Activated CD8-positive, alpha-beta memory T cell treated with anti-CD3 and anti-CD28 coated beads, Interleukin-2, amount 50 U/mL, for 24 hours (primary cell): ENCODE results near the gene CHST9.
"Not testable (repeated sequence)": the region's sequence is repeated elsewhere in the genome, so short reads cannot be mapped to it uniquely, and the experiment has no call there.

Experiments
- DNase-seq: peaks from one replicate; pipeline ENCODE4 v3.0.0-alpha.2; 2020; ENCODE audit errors: extremely low read depth

Gene CHST9

DNA sequence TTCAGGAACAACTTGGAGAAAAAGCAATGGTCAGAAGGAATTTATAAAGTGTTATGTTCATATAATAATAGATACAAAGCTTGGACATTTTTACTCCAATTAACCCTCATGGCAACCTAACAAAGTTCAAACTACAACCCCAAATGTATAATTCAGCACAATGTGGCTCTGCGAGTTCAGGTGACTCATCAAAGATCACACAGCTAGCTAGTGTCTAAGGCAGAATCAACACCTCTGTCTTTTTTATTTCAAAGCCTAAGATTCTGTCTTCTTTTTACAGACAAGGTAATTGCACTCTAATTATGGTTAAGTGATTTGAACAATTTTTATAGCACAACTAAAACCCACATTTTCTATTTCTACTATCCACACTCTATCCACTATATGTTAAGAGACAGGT, 90.5 kb downstream of the CHST9 start:
- DNase-seq, result no peak

DNA sequence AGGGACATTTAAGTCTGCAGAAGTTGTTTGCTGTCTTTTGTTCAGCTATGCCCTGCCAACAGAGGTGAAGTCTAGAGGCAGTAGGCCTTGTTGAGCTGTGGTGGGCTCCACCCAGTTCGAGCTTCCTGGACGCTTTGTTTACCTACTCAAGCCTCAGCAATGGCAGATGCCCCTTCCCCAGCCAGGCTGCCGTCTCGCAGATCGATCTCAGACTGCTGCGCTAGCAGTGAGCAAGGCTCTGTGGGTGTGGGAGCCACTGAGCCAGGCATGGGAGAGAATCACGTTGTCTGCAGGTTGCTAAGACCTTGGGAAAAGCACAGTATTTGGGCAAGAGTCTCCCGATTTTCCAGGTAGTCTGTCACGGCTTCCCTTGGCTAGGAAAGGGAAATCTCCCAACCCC, 91.8 kb downstream of the CHST9 start:
- DNase-seq, result not testable (repeated sequence)

DNA sequence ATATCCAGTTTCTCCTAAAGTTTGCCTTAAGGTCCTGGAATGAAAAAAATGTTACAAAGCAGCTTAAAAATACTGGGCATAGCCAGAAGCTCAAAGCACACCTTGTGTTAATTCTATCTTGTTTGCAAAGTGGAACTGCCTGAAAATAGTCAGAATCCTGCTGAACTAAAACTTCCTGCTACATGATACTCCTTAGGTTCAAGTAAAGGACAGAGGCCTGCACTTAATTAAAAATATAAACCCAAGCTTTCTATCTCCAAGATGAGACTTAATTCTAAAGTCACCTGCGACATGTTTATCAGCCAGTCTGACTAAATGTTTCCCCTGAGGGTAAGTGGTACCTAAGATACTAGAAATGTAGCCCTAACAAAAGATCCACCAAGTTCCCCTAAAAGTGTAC, 103.4 kb downstream of the CHST9 start:
- DNase-seq, result no peak

DNA sequence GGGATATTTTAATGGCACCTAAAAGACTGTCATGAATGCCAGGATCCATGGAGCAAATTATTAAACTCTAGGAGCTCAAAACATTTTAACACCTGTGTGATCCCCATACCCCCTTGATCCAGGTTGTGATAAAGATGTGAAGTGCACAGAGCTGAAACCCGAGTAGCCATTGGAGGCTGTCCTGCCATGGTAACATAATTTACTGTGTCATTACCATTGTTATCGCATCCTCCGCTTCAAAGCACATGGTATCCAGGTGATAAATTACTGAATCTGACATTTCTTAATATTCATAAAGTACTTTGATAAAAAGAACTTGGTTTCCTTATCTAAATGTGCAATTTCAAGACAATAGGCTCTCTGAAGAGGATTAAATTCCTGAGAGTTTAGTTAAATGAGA, 109.3 kb downstream of the CHST9 start:
- DNase-seq, result no peak

DNA sequence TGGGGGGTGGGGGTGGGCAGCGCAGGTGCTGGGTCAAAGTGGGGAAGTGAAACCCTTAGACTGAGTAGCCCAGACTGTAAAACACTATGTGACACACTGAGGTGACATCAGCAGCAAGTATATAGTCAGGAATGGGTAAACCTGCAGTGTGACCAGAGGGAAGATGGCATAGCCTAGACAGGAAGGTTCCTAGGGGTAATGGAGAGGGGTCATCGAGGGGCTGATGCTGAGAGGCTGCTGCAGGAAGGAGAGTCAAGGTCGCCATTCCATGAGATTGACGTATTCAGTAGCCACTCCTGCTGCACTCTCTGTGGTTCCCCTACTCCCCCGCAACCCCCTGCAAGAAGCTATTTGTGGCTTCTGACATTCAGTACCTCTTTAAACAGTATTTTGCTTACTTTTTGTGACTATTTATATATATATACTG, 111.7 kb downstream of the CHST9 start:
- DNase-seq, result no peak

DNA sequence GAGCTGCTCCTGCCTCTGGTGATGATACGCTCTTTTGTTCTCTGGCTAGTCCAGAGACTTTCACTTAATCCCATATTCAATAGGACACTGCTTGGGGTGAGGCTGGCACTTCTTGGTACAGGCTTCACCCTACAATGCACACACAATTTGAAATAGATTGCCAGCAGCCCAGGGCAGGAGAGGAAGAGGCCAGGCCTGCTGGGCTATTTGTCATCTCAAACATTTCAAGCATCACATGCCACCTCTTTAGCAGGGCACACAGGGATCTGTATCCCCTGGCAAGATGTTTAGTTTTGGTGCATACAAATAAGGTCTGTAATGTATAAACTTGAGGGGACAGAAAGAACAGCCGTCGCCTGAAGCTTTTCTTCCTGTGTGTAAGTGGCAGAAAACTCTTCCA, 120.4 kb downstream of the CHST9 start:
- DNase-seq, result no peak

DNA sequence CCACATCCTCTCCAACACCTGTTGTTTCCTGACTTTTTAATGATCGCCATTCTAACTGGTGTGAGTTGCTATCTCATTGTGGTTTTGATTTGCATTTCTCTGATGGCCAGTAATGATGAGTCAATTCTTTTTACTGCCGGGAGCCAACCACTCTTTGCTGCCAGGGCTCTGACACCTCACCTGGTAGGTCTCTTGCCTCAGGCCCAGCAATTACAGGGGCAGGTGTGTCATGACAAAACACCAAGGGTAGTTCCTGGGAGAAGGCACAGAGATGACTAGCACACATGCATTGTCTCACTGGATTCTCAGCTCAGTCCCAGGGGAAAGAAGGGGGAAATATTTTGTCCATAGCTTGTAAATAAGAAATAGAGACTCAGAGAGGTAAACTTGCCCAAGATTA, 122.3 kb downstream of the CHST9 start:
- no peak for DNase-seq

DNA sequence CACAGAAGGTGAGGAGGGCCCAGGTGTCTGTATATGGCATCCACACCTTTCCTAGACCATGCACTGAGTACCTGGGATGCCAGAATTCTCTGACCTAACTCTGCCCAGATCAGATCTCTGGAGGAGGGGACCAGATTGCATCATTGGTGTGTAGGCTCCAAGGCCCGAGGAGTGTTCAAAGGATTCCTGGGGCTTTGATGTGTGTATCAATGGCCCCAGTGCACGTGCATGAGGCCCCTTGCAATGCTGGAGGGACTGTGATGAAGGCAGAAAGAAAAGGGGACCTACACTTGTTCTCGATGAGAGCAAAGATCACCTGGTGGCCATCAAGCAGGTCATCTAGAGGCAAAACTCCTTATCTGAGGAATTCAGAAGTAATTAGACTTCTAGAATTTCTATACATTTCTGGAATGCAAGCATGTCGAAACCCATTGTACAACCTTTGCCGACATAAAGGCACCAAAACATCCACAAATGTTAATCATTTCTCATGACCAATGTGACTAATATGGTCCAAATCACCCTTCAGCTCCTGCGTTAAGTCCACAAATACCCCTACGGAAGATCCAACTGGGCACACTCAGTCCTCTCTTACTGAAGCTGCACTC, 123.5 kb downstream of the CHST9 start:
- DNase-seq, result no peak

DNA sequence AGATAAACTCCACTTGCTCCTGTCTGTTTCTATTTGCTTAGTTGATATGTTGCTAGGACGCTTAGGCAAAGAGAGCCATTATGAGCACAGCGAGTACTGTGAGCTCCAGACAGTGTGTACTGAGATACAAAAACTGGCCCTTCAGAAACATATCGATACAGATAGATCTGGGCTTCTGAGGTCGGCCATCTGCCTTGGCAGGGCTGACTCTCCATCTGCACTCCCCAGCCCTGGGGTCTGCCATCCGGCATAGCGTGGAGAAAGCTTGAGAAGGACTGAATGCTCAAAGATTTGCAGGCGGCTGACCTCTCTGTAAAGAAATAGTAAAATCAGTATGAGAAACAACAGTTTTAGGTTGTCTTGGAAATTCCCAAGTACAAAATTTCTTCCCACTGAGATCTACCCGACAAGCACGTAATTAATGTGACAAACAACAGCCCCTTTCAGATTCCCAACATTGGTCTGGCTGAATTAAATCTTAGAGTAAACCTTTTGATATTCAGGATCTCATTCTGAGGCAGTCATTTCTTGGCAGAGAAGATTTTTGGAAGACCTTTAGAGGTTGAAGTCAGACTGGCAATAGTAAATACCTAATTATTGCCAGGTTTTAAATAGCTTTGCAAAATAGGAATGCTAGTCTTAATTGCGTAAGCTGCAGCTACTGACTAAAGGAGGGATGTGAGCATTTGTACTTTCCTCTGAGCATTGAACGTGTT, 127.4 kb downstream of the CHST9 start:
- DNase-seq, result no peak

DNA sequence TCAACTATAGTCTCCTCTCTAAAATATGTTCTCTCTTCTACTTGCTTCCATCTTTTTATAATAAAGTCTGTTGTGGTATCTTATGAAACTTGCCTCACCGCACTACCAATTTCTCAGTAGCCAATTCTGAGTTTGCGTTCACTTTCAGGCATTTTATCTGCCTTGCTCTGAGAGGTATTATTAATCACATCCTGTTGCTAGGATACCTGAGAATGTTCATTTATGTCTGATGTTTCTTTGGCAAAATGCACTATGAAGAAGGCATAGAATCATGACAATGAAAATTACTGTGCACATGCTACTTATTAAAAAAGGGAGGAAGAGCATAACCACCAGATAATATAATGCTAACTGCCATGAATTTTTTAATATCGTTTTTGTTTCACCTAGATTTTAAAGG, 130.2 kb downstream of the CHST9 start:
- DNase-seq, result no peak

DNA sequence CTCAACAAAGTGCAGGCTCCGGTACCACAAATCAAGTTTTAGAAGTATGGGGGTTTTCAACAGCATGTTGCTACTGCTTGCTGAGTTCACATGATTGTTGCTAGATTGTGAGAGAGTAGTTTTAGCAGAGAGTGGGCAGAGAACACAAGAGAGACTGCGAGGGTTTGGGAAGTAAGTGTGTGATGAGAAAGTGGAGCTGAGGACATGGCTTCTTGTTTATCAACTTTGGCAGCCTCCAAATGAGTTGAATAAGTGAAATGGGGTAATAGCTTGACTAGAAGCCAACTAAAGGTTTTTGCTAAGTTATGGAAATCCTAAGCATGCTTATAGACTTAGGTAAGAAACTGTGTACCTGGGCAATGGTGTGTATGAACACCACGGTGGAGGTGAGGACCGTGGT, 135.1 kb downstream of the CHST9 start:
- DNase-seq, result no peak

DNA sequence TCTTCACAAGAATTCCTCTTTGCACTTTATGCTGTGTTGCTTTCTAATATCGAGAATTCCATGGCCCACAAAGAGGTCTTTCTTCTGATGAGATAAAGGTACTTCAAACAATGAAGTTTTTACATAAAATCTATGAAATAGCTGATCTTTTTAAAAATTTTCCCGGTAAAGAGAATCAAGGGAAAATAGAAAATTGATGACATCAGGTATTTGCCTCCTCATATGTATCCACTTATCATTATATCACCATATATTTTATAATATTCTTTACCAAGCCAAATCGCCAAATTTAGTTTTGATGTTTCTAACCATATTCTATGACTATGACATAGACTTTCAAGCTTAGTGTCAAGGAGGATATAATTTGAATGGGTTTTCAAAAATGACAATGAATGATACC, 139.8 kb downstream of the CHST9 start:
- no peak for DNase-seq

DNA sequence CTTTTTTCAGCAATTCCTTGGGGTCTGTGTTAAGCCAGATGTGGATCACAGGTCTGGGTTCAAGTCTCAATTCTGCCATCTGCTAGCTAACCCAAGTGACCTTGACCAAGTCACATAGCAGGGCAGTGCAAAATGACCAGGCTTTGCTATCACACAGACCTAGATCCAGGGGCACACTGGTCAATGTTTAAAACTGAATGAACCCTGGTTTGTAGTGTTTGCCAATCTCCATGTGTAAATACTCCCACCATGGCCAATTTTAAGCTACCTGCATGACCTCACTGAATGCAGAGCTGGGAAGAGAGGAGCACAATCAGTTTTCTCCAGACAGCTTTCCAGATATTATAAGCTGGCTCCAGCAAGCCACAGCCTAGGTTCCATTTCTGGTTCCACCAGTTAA, 142.9 kb downstream of the CHST9 start:
- DNase-seq, result no peak

DNA sequence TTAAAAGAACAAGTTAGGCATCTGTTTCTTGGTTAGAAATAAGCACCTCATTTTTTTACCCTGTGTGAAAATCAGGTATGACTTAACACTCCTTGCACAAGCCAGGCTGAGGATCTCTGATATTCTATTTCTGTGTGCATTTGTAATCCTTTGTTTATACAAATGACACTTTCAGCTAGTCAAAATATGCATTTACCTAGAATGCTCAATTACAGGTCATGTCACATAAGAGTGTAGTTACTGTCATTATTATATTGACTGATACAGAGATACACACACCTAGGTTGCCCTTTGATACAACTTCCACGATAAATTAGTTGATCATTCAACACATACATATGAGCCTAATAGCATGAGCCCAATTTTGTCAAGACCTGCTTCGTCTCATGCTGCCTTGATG, 144.3 kb downstream of the CHST9 start:
- no peak for DNase-seq

DNA sequence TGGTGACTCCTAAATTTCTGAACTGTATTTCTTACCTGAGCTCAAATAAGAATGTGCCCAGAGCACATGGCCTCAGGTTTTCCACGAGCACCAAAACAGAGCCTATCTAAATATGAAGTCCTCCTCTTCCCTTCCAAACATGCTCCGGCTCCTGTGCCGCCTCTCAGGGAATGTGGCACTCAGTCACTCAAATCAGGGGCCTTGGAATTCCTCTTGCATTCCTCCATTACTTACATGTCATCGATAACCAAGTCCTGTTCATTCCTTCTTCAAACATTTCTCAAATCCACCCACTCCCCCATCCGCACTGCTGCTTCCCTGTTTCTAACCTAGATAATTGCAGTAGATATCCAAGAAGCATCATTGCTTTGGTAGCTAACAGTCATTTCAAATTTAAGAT, 151.4 kb downstream of the CHST9 start:
- no peak for DNase-seq

DNA sequence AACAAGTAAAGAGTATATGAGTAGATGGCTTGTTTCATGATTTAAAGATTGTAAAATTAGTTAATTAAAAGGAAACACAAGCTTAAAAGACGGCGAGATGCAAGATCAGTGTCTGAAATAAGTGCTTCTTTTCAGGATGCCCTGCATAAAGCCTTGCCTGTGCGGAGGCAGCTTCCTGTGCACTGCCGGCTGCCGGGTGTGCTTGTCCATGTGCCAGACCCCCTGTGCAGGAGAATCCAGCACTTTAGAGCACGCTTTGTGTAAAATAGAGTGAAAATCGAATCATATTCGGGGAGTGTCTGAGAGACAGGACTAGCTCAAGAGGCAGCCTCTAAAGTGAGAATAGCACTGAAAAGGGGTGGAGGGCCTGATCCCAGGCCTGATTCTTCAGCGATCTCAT, 154.7 kb downstream of the CHST9 start:
- no peak for DNase-seq

DNA sequence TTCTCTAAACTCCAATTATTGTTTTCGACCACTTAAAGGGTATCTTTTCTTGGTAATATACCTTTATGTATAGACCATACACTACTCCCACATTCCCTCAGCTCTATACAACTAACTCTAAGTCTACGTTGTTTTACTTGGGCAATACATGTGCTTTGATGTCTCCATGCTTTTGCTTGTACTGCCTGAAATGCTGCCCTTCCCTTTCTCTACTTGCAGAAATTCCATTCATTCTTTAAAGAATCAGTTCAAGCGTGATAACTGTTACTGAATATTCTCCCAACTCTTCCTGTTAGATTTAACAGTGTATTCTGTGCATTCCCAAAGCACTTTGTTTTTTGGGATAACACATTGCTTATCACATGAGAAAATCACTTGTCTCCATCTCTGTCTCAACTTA, 162.6 kb downstream of the CHST9 start:
- DNase-seq, result no peak

DNA sequence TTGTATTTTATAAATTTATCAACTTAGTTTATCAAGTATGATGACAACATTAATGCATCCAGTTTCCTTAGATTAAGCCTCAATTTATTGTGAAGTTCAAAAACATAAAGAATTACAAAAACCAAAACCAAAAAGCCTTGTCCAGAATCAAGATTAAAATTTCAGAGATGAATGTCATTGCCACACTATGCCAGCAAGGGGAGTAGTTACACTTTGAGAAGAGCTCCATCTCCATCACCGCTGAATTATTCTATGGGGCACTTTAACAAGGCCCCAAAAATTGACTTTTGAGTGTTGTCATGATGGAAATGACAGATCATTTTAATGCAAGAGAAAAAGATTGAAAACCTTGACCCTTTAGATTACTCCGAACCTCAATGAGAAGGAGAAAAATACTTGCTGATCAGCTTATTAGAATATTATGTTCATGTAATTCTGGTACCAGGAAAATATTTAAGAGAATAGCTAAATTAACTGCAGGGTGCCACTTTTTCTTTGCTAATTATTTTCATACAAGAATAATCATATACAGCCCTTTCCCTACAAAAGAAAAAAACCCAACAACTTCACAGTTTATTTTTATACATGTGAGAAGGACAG, 167.1 kb downstream of the CHST9 start:
- DNase-seq, result no peak

DNA sequence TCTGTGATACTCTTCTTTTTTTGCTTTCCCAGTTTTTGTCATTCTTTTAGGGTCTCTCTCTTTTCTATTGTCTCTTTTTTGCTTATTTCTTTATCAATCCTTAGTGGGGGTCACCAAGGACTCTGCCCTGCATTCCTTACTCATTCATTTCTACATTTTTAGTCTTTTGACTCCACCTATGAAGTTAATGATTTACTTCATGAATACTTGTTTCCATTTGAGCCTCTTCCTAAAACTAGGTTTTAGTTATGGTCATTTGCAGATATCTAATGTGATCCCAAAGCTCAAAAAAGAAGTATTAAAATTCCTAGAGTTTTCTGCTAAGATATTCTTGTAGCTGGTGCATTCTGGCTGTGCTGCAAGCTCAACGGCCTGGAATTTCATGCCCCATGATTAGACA, 170.3 kb downstream of the CHST9 start:
- no peak for DNase-seq

DNA sequence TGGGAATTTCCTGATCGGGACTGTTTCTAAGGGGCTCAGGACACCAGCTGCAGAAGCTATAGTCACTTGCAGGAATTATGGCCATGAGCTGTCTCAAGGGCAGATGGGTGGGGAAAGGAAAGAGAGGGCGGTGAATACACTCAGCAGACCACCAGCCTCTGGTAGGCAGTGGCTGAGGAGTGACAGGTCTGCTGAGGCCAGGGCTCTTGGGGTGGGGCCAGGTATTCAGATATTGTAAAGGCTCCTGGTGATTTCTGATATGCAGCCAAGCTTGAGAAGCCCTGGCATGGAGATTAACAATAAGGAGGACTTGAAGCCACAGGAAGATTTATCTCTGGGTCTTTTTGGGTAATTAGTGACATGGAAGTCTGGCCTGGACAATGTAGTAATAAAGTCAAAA, 174.3 kb downstream of the CHST9 start:
- DNase-seq, result no peak

DNA sequence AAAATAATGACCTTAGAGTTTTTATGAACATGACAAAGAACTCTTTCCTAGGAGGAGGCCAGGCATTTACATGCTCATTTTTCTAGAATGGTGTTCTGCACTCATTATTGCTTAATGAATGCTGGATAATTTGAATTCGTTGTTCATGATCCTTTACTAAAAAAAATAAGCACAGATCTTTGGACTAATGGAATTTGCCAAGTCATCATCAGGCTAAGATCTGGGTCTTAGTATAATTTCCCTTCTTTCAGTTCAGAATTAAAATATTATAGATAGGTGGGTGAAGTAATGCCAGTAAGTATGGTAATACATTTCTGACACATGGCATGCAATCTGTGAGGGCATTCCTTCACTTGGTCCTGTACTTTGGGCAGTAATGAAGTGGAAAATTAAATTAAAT, 175.8 kb downstream of the CHST9 start:
- DNase-seq, result no peak

DNA sequence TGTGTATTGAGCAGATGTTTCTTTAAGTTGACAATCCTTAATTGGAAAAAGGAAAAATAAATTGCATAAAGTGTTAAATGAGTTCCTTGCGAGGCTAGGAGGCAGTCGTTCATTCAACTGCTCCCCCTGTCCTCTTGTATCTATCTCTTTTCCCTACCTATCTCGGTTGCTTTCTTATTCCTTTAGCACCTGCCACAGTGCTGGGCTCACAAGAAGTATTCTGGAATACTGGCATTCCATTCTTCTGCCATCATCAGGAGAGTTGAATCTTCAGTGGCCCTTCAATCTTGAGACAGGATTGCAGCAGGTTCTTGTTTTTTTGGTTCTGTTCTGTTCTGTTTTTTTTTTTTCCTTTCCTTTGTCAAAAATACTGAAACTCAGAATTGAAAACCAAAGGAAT, 176.5 kb downstream of the CHST9 start:
- no peak for DNase-seq

DNA sequence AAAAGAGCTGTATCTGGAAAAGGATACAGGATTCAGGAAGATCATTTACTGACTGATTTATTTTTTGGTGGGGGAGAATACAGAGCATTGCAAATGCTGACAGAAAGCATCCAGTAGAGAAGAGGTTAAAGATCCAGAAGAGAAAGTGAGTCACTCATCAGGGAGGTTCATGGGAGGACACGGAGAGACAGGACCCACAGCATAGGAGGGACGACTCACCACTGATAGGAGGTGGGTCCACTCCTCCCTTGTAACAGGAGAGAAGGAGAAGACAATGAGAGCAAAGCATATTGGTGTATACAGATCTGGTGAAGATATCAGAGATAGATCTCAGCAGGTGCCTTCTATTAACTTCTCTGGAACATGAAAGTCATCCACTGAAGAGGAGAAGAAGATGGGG, 177.2 kb downstream of the CHST9 start:
- DNase-seq, result no peak

DNA sequence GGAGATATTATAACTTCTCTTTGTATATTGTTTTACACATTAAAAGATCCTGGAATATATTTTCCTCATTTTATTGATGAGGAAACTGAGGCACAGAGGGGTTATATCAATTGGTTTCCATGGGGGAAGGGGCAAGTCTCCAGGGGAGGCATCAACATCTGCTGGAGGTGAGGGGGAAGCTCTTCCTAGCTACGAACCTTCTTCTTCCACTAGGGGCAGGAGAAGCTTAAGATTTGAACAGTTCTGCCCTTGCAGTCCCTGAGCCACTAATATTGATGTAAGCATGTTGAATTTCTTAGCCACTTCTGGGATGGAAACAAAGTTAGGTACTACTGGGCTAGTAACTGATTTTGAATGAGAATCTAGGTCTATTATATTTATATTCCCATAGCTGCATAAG, 179.5 kb downstream of the CHST9 start:
- no peak for DNase-seq
